Measurements from ENCODE around the gene HEG1. TPM values are rescaled to one million over a fixed set of nuclear protein-coding genes. Genes with fewer than 3 reads are reported as not detected.

HEG1 gene
- polyA plus RNA-seq (2013, experiment 1 of 2; ENCODE audit: insufficient read length) = 128 TPM
- polyA plus RNA-seq (2013, experiment 2 of 2; ENCODE audit: insufficient read length) = 116 TPM

GRCh38 chr3:125055913-125056745, at the start of gene HEG1:
Gene HEG1 (minus strand): TSS chr3:125055997. CDS start chr3:125055890, 107 bp downstream.
- peak; percentile 85 for DNase-seq

- DNase-seq = no peak
Observed at GRCh38 chr3:125105116-125105515, 49.3 kb upstream of the HEG1 start.

- DNase-seq = no peak
Observed at GRCh38 chr3:125104639-125105038, 48.8 kb upstream of the HEG1 start.

- no peak for DNase-seq
Observed at GRCh38 chr3:125103406-125103805, 47.6 kb upstream of the HEG1 start.

- DNase-seq = no peak
Observed at GRCh38 chr3:125102470-125102869, 46.7 kb upstream of the HEG1 start.

- DNase-seq = no peak
Observed at GRCh38 chr3:125098611-125099291, 43.0 kb upstream of the HEG1 start.

GRCh38 chr3:125090649-125091048, 34.9 kb upstream of the HEG1 start:
- no peak for DNase-seq

- peak; percentile 59 for DNase-seq
Observed at GRCh38 chr3:125087768-125088391, 32.1 kb upstream of the HEG1 start.

GRCh38 chr3:125085166-125085565, 29.4 kb upstream of the HEG1 start:
- DNase-seq = no peak

- DNase-seq = peak; percentile 38
Observed at GRCh38 chr3:125083776-125084175, 28.0 kb upstream of the HEG1 start.

GRCh38 chr3:125082339-125082738, 26.5 kb upstream of the HEG1 start:
- peak; percentile 73 for DNase-seq

GRCh38 chr3:125080077-125080476, 24.3 kb upstream of the HEG1 start:
- no peak for DNase-seq

- DNase-seq = no peak
Observed at GRCh38 chr3:125079675-125080045, 23.9 kb upstream of the HEG1 start.

- no peak for DNase-seq
Observed at GRCh38 chr3:125078951-125079674, 23.3 kb upstream of the HEG1 start.

- no peak for DNase-seq
Observed at GRCh38 chr3:125077864-125078263, 22.1 kb upstream of the HEG1 start.

GRCh38 chr3:125076464-125076863, 20.7 kb upstream of the HEG1 start:
- DNase-seq = no peak

- no peak for DNase-seq
Observed at GRCh38 chr3:125075738-125076137, 19.9 kb upstream of the HEG1 start.

- DNase-seq = no peak
Observed at GRCh38 chr3:125073390-125073905, 17.7 kb upstream of the HEG1 start.

GRCh38 chr3:125072749-125073389, 17.1 kb upstream of the HEG1 start:
- DNase-seq = no peak

GRCh38 chr3:125072301-125072700, 16.5 kb upstream of the HEG1 start:
- peak; percentile 72 for DNase-seq

- DNase-seq = no peak
Observed at GRCh38 chr3:125069968-125070745, 14.4 kb upstream of the HEG1 start.

Data from fibroblast of skin of abdomen (primary cell).